Activated T-helper 17 cell treated with anti-CD3 and anti-CD28 coated beads, Interleukin-2, amount 50 U/mL, for 72 hours (primary cell): ENCODE measurements around the gene CCDC33. TPM values are rescaled to one million over a fixed set of nuclear protein-coding genes. Genes with fewer than 3 reads are reported as not detected.

Experiments
- ATAC-seq: fragments of 150-1000 bp; cut with Tn5 transposase; replicated peaks from 2 replicates; pipeline ENCODE4 v1.10.0; 2021; ENCODE audit warnings: mild to moderate bottlenecking, moderate library complexity
- H3K27ac Mint-ChIP-seq: one replicate; pipeline ENCODE4 v1.8.0; 2022; ENCODE audit warnings: mixed read lengths
- H3K27me3 Mint-ChIP-seq: one replicate; pipeline ENCODE4 v1.8.0; 2022; ENCODE audit warnings: mixed read lengths
- H3K36me3 Mint-ChIP-seq: one replicate; pipeline ENCODE4 v1.8.0; 2022; ENCODE audit warnings: low read depth, mild to moderate bottlenecking, mixed read lengths
- H3K4me1 Mint-ChIP-seq: one replicate; pipeline ENCODE4 v1.8.0; 2022; ENCODE audit warnings: mixed read lengths
- H3K4me3 Mint-ChIP-seq: one replicate; pipeline ENCODE4 v1.8.0; 2022; ENCODE audit warnings: mild to moderate bottlenecking, mixed read lengths
- H3K9me3 Mint-ChIP-seq: one replicate; pipeline ENCODE4 v1.8.0; 2022; ENCODE audit warnings: mixed read lengths
- total RNA-seq, 2 donors: library from RNA; stranded (reverse); gene quantifications; one replicate each; pipeline ENCODE4 v1.2.3, GENCODE V29; 2022

The CCDC33 gene
- total RNA-seq, 2 donors from 2014 or later = not detected

DNA sequence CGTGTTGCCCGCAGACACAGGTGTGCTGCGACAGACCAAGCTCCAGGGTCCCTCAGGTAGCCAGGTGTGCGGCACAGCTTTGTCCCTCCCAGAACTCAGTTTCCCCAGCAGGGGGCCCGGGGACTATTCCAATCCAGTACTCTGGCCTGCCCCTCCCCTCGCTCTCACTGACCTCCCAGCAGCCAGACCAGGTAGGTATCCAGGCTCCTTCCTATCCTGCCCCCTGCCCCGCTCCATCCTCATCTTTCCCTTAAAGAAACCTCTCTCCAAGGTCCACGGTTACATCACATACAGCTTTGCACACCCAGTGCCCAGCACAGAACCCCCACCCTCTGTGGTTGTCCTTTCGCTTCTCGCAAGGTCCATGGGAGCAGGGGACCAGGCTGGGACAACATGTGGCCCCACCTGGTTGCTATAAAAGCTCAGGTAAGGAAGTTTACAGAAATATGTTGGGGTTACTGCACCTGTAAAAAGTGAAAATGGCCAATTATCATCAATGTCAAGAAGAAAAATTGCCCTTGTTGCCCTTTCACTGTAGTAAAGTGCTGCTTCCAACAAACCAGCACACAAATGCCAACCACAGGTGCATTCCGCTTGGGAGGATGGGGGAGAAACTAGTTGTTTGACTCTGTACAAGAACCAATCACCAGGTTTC, 138.6 kb downstream of the CCDC33 start:
- ATAC-seq = no peak
- peak overlapping the region; percentile 80 for H3K4me3 Mint-ChIP-seq
- peaks cover 19% of the 10 kb centered on the region for H3K4me1 Mint-ChIP-seq
- H3K27me3 Mint-ChIP-seq = peaks cover 5% of the 10 kb centered on the region
- H3K36me3 Mint-ChIP-seq = no peaks in the 10 kb centered on the region
- no peak overlapping the region for H3K27ac Mint-ChIP-seq
- H3K9me3 Mint-ChIP-seq = no peaks in the 10 kb centered on the region

DNA sequence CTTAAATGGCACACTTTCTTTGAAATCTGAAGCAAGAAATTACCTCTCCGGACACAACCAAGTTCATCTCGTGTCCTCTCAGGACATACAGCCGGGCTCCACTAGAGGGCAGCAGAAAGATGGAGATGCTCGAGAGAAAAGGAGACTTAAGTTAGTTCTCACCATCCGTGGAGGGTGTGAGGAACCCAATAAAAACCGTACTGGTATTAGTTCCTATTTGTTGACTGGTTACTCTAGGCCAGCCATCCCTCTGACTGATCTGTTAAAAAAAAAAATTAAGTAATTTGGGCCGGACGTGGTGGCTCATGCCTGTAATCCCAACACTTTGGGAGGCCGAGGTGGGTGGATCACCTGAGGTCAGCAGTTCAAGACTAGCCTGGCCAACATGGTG, 139.2 kb downstream of the CCDC33 start:
- Mint-ChIP-seq H3K4me3 (peak overlapping the region; percentile 80), H3K9me3 (no peaks in the 10 kb centered on the region), H3K4me1 (peaks cover 19% of the 10 kb centered on the region), H3K36me3 (no peaks in the 10 kb centered on the region), H3K27ac (no peak overlapping the region), H3K27me3 (peaks cover 2% of the 10 kb centered on the region)
- peak; percentile 18 for ATAC-seq

DNA sequence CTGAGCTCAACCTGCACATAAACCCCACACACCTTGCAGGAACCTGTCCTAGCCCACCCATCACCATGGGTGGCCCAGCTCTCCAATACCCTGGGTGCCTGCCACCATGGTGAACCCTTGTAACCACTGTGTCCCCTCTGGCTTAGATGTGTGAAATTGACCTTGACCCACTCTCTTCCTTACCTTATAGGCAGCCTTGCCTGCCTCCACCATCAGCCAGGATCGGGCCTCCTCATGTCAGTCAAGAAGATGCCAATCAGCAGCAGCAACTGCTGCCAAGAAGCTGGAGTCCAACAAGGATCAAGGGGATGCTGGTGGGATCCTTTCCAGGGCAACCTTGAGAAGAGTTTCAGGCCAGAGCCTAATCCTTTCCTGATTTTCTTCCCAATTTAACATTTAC, 140.1 kb downstream of the CCDC33 start:
- ATAC-seq = no peak
- H3K27ac Mint-ChIP-seq = no peak overlapping the region
- no peaks in the 10 kb centered on the region for H3K27me3 Mint-ChIP-seq
- H3K36me3 Mint-ChIP-seq = no peaks in the 10 kb centered on the region
- no peaks in the 10 kb centered on the region for H3K9me3 Mint-ChIP-seq
- no peak overlapping the region for H3K4me3 Mint-ChIP-seq
- peaks cover 19% of the 10 kb centered on the region for H3K4me1 Mint-ChIP-seq

DNA sequence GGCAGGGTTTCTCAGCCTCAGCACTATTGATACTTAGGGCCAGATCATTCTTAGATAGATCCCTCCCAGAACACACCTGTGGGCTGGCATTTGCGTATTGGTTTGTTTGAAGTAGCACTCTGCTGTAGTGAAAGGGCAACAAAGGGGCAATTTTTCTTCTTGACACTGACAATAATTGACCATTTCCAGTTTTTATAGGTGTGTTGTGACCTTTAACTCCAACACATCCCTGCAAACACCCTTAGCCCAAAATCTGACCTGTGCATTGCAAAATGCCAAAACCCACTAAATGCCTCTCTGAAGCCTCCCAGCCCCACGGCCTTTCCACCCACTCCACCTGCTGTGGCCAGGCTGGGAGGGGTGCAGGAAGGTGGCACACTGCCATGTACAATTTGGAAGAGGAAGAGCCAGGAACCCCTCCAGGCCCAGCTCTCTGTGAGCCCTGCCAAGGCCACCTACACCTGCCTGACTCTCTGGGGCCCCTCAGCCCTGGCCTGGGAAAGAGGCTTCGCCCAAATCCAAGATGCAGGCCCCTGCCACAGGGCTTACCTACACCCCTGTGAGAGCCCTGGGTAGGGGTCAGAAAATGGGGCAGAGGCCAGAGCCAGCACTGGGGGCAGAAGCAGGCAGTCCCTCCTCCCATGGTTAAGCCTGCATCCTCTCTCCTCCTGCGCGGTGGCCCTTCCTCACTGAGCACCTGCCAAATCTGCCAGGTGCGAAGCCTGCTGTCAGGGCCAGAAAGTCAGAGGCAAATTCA, 140.9 kb downstream of the CCDC33 start:
- Mint-ChIP-seq H3K4me1 (peaks cover 19% of the 10 kb centered on the region), H3K9me3 (no peaks in the 10 kb centered on the region), H3K27me3 (no peaks in the 10 kb centered on the region), H3K4me3 (no peak overlapping the region), H3K27ac (no peak overlapping the region), H3K36me3 (no peaks in the 10 kb centered on the region)
- no peak for ATAC-seq

DNA sequence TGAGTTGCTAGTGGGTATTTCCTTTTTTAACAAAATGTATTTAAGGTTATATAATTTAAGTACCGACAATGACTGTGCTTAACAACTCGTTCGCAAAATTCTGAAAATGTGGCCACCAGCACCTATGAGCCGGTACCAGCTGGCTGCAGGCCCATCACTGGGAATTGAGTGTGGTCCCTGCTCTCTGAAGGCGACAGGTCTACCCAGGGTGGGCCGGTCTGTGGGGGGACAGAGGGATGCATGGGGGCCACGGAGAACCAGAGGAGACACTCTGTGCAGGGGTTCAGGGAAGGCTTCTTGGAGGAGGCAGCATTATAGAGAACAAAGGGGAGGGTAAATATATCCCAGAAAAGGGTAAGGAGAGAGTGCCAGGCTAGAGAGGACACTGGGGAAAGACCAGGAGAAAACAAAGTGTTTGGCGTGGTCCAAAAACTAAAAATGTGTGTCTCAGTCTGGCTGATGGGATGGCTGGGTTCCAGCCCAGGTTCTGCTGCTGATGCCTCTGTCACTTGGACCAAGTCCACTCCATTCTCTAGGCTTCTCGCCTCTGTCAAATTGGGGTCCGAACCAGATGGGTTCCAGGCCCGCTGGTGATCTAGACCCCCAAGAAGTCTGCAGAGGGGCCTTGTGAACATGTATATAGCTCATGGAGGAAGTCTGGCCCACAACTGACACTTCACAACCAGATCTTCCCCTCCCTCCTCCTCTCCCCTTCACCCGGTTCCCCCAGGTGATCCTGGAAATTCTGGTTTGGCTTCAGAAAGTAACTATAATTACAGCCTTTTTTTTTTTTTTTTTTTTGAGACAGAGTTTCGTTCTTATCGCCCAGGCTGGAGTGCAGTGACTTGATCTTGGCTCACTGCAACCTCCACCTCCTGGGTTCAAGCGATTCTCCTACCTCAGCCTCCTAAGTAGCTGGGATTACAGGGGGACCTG, 142.0 kb downstream of the CCDC33 start:
- peaks cover 26% of the 10 kb centered on the region for H3K4me1 Mint-ChIP-seq
- H3K27ac Mint-ChIP-seq = peak overlapping the region; percentile 71
- no peaks in the 10 kb centered on the region for H3K27me3 Mint-ChIP-seq
- no peaks in the 10 kb centered on the region for H3K36me3 Mint-ChIP-seq
- no peak for ATAC-seq
- H3K4me3 Mint-ChIP-seq = peak overlapping the region; percentile 62
- H3K9me3 Mint-ChIP-seq = no peaks in the 10 kb centered on the region

DNA sequence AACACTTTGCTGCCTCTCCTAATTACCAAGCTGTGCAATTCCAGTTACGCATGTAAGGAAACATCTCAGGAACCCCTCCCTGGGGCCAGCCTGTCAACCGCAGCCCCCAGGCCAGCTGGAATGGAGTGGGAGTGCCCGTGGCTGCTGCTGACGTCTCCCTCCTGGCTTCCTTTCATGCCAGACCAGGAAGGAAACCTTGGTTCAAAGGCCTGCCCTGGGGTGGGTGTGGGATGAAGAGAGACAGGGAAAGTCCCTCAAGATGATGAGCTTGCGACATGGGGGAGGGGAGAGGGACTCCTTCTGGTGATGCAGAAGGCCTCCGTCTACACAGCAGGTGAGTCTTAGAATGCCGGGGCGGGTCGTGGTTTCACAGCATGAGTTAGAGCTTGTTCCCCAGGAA, 142.7 kb downstream of the CCDC33 start:
- Mint-ChIP-seq H3K4me1 (peaks cover 28% of the 10 kb centered on the region), H3K27ac (peak overlapping the region; percentile 71), H3K9me3 (no peaks in the 10 kb centered on the region), H3K36me3 (no peaks in the 10 kb centered on the region), H3K27me3 (no peaks in the 10 kb centered on the region), H3K4me3 (peak overlapping the region; percentile 62)
- ATAC-seq = peak; percentile 28

DNA sequence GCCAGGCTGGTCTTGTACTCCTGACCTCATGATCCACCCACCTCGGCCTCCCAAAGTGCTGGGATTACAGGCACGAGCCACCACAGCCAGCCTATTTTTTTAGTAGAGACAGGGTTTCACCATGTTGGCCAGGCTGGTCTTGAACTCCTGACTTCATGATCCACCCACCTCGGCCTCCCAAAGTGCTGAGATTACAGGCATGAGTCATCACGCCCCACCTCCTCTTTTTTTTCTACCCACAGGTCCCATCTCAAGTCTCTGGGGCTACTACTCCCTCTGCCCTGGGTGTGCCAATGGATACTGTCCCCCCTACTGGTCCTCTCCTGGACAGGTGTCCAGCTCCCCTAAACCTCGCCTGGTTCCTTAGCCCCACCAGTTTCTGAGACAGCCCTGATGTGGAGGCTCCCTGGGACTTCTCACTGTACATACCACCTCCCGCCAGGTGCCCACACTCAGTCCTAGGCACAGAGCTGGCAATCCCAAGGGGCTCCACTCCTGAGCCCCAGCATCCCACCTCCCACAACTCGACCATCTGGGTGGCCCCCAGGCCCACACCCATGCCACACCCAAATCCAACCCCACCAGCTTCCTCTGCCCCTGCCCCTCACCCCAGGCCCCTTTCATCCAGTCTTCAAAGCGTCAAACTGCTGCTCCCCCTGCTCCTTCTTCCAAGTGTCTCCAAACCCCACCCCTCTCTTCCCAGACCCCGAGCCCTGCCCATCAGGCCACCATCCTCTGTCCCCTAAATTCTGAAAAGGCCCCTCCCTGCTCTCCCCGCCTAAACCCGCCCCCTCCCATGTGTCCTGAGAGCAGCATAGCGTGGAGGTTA, 144.4 kb downstream of the CCDC33 start:
- Mint-ChIP-seq H3K4me1 (peaks cover 31% of the 10 kb centered on the region), H3K27ac (peak overlapping the region; percentile 39), H3K9me3 (no peaks in the 10 kb centered on the region), H3K27me3 (no peaks in the 10 kb centered on the region), H3K36me3 (no peaks in the 10 kb centered on the region), H3K4me3 (peak overlapping the region; percentile 10)
- no peak for ATAC-seq

DNA sequence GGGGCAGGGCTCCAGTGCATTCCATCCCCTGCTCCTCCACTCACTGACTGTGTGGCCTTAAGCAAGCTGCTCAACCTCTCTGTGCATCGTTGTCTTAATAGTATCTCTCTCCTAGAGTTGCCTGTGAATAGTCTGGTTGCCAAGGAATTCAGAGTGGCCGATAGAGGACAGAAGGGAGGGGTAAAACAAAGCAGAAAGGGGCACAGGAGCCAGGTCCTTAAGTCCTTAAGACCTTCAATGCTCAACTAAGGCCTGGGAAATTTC, 145.0 kb downstream of the CCDC33 start:
- Mint-ChIP-seq H3K4me1 (peaks cover 31% of the 10 kb centered on the region), H3K9me3 (no peaks in the 10 kb centered on the region), H3K27me3 (no peaks in the 10 kb centered on the region), H3K27ac (peak overlapping the region; percentile 8), H3K36me3 (no peaks in the 10 kb centered on the region), H3K4me3 (no peak overlapping the region)
- ATAC-seq = no peak

DNA sequence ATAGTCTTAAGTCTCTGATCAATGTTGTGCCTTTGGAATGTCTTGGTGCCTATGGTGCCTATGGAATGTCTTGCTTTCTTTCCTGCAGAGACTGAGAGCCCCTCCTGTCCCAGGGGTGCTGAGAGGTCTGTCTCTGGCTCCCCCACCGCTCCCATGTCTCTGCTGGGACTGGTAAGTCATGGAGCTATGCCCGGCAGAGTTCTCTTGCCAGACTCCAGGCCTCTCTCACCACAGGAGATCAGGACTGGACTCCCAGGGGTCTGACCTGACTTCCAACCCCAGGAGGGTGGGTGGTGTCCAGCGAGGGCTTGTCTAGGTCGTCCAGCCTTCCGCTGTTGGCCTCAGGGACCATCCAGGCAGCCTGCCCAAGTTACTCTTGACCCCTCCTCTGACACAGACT, 145.4 kb downstream of the CCDC33 start:
- no peak for ATAC-seq
- H3K4me1 Mint-ChIP-seq = peaks cover 31% of the 10 kb centered on the region
- H3K27me3 Mint-ChIP-seq = no peaks in the 10 kb centered on the region
- H3K36me3 Mint-ChIP-seq = no peaks in the 10 kb centered on the region
- H3K27ac Mint-ChIP-seq = peak overlapping the region; percentile 8
- H3K9me3 Mint-ChIP-seq = no peaks in the 10 kb centered on the region
- H3K4me3 Mint-ChIP-seq = no peak overlapping the region

DNA sequence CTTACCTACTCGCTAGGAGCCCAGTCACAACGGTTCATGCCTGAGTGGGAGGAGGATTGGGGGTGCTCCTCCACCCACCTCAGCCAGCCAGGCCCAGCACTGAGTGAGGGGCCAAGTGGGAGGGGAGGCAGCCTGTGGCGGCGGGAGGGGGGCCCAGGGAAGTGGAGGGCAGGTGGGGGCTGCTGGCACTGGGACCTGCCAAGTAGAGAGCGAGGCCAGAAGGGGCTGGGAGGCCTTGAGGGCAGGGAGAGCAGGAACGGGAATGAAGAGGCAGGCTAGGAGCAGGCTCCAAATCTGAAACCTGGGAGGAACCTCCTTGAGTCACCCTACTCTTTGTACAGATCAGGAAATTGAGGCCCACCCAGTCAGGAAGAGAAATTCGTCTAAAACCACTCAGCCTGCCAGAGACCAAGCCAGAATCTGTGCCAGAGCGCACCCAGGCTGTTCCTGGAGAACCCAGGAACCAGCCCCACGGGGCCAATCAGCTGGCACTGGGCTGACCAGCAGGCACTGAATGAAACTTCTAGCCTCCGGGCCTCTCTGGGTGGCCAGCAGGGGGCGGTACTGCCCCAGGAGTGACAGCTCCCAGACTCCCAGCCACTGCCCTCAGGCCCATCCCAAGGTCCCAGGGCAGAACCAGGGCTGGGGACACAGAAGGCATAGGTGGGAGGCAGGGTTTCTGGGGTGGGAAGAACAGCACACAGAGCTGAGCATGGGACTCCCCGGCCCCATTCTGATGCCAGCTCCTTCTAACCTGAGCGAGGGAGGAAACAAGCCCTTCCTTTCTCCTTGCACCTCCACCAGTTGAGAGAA, 146.1 kb downstream of the CCDC33 start:
- ATAC-seq = peak; percentile 28
- peak overlapping the region; percentile 36 for H3K27ac Mint-ChIP-seq
- no peaks in the 10 kb centered on the region for H3K27me3 Mint-ChIP-seq

DNA sequence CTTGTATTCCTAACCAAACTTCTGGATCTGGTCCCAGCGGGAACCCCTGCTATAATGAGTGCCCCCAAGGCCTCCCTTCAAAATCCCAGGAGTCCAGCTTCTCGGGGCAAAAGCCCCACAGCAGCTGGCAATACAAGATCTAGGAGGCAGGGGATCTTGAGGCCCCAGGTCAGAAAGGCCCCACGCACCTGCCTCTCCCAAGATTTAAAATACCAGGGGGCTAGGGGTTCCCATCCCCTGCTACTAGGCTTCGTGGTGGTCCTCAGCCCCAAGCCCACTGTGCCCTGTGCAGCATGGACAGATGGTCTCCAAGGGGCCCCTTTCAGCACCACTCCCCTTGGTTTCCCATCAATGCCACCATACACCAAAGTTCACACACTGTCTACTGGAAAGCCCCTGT, 147.2 kb downstream of the CCDC33 start:
- H3K9me3 Mint-ChIP-seq = no peaks in the 10 kb centered on the region
- H3K27ac Mint-ChIP-seq = peak overlapping the region; percentile 90
- peak overlapping the region; percentile 62 for H3K4me3 Mint-ChIP-seq
- H3K27me3 Mint-ChIP-seq = no peaks in the 10 kb centered on the region
- no peak for ATAC-seq
- peaks cover 31% of the 10 kb centered on the region for H3K4me1 Mint-ChIP-seq
- no peaks in the 10 kb centered on the region for H3K36me3 Mint-ChIP-seq

More for the DNA sequence above, 146.1 kb downstream of the CCDC33 start:
- Mint-ChIP-seq H3K4me3 (peak overlapping the region; percentile 62), H3K9me3 (no peaks in the 10 kb centered on the region), H3K36me3 (no peaks in the 10 kb centered on the region), H3K4me1 (peaks cover 31% of the 10 kb centered on the region)

DNA sequence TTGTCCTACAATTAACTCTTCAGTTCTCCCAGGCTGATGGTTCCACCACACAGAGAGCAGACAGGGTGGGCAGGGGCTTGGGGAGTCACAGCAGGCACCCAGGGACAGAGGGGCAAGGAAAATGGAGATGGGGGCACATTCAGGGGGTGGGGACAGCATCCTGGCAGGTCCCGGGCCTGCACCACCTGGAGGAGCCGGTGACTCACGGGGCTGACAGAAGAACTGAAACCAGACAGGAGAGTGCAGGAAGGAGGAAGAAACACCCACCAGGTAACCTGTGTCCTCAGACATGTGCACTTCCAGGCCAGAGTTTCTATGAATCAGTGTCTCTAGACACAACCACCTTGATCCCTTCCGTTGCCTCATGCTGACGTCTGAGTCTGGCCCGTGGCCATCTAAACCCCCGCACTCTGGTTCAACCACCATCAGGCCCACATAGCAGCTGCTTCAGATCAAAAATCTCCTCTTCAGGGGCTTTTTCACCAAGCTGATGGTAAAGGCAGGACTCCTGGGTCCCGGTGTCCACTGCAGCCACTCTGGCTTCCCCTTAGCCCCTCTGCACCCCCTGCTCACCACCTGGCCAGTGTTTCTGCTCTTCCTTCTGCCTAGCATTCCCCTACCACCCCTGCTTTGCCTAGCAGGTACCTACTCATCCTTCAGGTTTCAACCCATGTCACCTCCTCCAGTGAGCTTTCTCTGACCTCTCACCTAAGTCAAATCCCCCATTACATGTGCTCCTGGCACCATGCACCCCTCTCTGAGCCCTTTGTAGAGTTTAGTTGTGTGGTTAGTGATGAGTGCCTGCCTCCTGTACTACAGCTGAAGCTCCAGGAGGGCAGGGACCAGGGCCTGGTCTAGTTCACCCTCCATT, 147.8 kb downstream of the CCDC33 start:
- Mint-ChIP-seq H3K36me3 (no peaks in the 10 kb centered on the region), H3K27ac (peak overlapping the region; percentile 90), H3K4me3 (peak overlapping the region; percentile 62), H3K27me3 (no peaks in the 10 kb centered on the region), H3K4me1 (peaks cover 28% of the 10 kb centered on the region), H3K9me3 (no peaks in the 10 kb centered on the region)
- ATAC-seq = peak; percentile 80

DNA sequence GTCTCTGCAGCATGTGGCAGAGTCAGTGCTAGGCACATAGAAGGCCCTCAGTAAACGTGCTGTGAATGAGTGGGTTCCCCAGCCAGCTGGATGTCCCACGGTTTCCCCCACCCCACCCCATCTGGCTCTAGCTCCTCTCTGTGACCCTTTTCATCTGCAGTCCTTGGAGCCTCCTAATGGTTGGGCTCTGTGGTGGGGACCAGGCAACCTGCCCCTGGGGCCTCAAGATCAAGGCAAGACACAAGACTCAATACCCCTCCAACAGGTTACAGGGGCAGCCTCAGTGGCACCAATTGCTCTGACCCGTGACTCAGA, 148.4 kb downstream of the CCDC33 start:
- Mint-ChIP-seq H3K4me3 (peak overlapping the region; percentile 62), H3K4me1 (peaks cover 25% of the 10 kb centered on the region), H3K27ac (peak overlapping the region; percentile 90), H3K9me3 (no peaks in the 10 kb centered on the region), H3K27me3 (no peaks in the 10 kb centered on the region), H3K36me3 (no peaks in the 10 kb centered on the region)
- no peak for ATAC-seq
